ENCODE results near the gene SLC16A2. TPM values are rescaled to one million over a fixed set of nuclear protein-coding genes. Genes with fewer than 3 reads are reported as not detected.

SLC16A2 gene
- polyA plus RNA-seq, 3 donors = not detected

DNA sequence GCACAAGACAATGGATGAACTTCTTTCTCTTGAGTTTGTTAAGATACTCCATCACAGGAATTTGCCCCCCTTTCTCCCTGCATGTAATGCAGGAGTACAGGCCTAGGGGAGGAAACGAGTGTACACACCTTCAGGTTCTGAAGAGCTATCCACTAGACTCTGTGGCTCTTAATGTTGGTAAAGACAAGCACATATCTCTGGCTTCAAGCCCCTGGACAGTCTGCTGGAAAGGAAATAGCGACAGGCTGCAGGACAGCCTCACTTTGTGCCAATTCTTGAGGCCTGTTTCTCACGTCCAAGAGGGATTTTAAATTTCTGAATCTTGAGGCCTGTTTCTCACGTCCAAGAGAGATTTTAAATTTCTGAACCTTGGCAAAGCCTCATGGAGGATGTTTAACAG is 106.1 kb downstream of the SLC16A2 start:
- H3K79me2 ChIP-seq (ENCODE audit: insufficient read depth, low read length) = no peaks in the 10 kb centered on the region
- H3K4me1 Mint-ChIP-seq = no peaks in the 10 kb centered on the region
- H3K27me3 ChIP-seq (ENCODE audit: control insufficient read depth in 2 of 2, insufficient read depth in 2 of 2, low read length in 2 of 2) = no peaks in the 10 kb centered on the region
- H3K27me3 Mint-ChIP-seq (ENCODE audit: low read depth in 3 of 3) = peaks cover 0 to 2% (median 2%) of the 10 kb centered on the region in 3 donors
- no peak overlapping the region for H3K27ac Mint-ChIP-seq
- no peaks in the 10 kb centered on the region for H3K36me3 Mint-ChIP-seq
- H2AFZ ChIP-seq (ENCODE audit: insufficient read depth, low read depth, low read length, poor library complexity, severe bottlenecking) = no peak overlapping the region
- no peaks in the 10 kb centered on the region for H3K36me3 ChIP-seq (replicated peaks in 1 of 2; ENCODE audit: control insufficient read depth in 1 of 2, insufficient read depth in 2 of 2, low read length in 2 of 2)
- no peaks in the 10 kb centered on the region for H3K9me3 ChIP-seq (replicated peaks in 1 of 2; ENCODE audit: control insufficient read depth in 1 of 2, insufficient read depth in 1 of 2, low read length in 2 of 2)
- no peaks in the 10 kb centered on the region for H3K4me1 ChIP-seq (ENCODE audit: control insufficient read depth in 1 of 2, insufficient read depth in 2 of 2, low read length in 2 of 2)
- no CpG with 5 or more reads among the region's 4 CpGs for WGBS (ENCODE audit: insufficient coverage)
- TF ChIP-seq, protein P1, sequence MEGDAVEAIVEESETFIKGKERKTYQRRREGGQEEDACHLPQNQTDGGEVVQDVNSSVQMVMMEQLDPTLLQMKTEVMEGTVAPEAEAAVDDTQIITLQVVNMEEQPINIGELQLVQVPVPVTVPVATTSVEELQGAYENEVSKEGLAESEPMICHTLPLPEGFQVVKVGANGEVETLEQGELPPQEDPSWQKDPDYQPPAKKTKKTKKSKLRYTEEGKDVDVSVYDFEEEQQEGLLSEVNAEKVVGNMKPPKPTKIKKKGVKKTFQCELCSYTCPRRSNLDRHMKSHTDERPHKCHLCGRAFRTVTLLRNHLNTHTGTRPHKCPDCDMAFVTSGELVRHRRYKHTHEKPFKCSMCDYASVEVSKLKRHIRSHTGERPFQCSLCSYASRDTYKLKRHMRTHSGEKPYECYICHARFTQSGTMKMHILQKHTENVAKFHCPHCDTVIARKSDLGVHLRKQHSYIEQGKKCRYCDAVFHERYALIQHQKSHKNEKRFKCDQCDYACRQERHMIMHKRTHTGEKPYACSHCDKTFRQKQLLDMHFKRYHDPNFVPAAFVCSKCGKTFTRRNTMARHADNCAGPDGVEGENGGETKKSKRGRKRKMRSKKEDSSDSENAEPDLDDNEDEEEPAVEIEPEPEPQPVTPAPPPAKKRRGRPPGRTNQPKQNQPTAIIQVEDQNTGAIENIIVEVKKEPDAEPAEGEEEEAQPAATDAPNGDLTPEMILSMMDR (IDR thresholded peaks at IDR 0.05) = no peak
- H3K27ac ChIP-seq (ENCODE audit: low read depth in 1 of 2, low read length in 2 of 2) = no peak overlapping the region
- H3K9me3 Mint-ChIP-seq = peaks cover 0 to 4% (median 0%) of the 10 kb centered on the region in 7 donors
- no peaks in the 10 kb centered on the region for H4K20me1 ChIP-seq (ENCODE audit: insufficient read depth, low read length)
- H3K4me3 ChIP-seq (replicated peaks in 1 of 3; ENCODE audit: low read depth in 2 of 3, low read length in 3 of 3) = no peak overlapping the region
- no peak overlapping the region for H3K4me2 ChIP-seq (replicated peaks; ENCODE audit: extremely low read depth, low read length, poor library complexity, severe bottlenecking)
- no peak overlapping the region for H3K4me3 Mint-ChIP-seq
- DNase-seq = no peak
- intact Hi-C loops (cut with micrococcal nuclease) = no loop called here
- H3K9ac ChIP-seq (ENCODE audit: insufficient read depth, low read length, poor library complexity, severe bottlenecking) = no peak overlapping the region

DNA sequence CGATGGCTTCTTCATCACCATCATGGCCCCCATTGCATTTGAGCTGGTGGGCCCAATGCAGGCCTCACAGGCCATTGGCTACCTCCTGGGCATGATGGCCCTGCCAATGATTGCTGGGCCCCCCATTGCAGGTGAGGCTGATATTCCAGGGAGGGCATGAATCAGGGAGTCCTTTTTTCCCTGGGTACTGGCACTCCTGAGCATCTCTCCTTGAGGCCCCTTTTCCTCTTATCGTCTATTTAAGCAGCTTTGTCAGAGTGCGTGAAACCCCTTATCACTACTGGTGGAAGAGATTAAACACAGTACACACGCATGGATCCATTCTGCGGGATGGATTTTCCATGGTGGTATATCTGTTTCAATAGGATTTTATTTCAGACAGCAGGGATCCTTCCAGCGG is 108.0 kb downstream of the SLC16A2 start:
- DNase-seq = no peak
- no peaks in the 10 kb centered on the region for H3K27me3 ChIP-seq (ENCODE audit: control insufficient read depth in 2 of 2, insufficient read depth in 2 of 2, low read length in 2 of 2)
- WGBS (ENCODE audit: insufficient coverage) = no CpG with 5 or more reads among the region's 6 CpGs
- no peaks in the 10 kb centered on the region for H3K9me3 ChIP-seq (replicated peaks in 1 of 2; ENCODE audit: control insufficient read depth in 1 of 2, insufficient read depth in 1 of 2, low read length in 2 of 2)
- H3K4me1 ChIP-seq (ENCODE audit: control insufficient read depth in 1 of 2, insufficient read depth in 2 of 2, low read length in 2 of 2) = no peaks in the 10 kb centered on the region
- TF ChIP-seq, protein P1 (IDR thresholded peaks at IDR 0.05) = no peak
- H3K36me3 Mint-ChIP-seq = no peaks in the 10 kb centered on the region
- no peak overlapping the region for H3K27ac Mint-ChIP-seq
- intact Hi-C loops (cut with micrococcal nuclease) = no loop called here
- no peak overlapping the region for H3K4me3 Mint-ChIP-seq
- H3K9me3 Mint-ChIP-seq = peaks cover 0 to 4% (median 0%) of the 10 kb centered on the region in 7 donors
- H4K20me1 ChIP-seq (ENCODE audit: insufficient read depth, low read length) = no peaks in the 10 kb centered on the region
- no peak overlapping the region for H3K4me2 ChIP-seq (replicated peaks; ENCODE audit: extremely low read depth, low read length, poor library complexity, severe bottlenecking)
- H3K79me2 ChIP-seq (ENCODE audit: insufficient read depth, low read length) = no peaks in the 10 kb centered on the region
- H3K27ac ChIP-seq (ENCODE audit: low read depth in 1 of 2, low read length in 2 of 2) = no peak overlapping the region
- H2AFZ ChIP-seq (ENCODE audit: insufficient read depth, low read depth, low read length, poor library complexity, severe bottlenecking) = no peak overlapping the region
- H3K4me3 ChIP-seq (replicated peaks in 1 of 3; ENCODE audit: low read depth in 2 of 3, low read length in 3 of 3) = no peak overlapping the region
- no peaks in the 10 kb centered on the region for H3K4me1 Mint-ChIP-seq
- H3K36me3 ChIP-seq (replicated peaks in 1 of 2; ENCODE audit: control insufficient read depth in 1 of 2, insufficient read depth in 2 of 2, low read length in 2 of 2) = no peaks in the 10 kb centered on the region
- no peak overlapping the region for H3K9ac ChIP-seq (ENCODE audit: insufficient read depth, low read length, poor library complexity, severe bottlenecking)
- peaks cover 0 to 2% (median 2%) of the 10 kb centered on the region in 3 donors for H3K27me3 Mint-ChIP-seq (ENCODE audit: low read depth in 3 of 3)

Measured in CD14-positive monocyte (primary cell).